GM18505 (cell line): ENCODE data around the gene MAP3K6.

Source experiments
- ATAC-seq: cut with Tn5 transposase; IDR thresholded peaks from one replicate; pipeline ENCODE4 v1.9.1; 2021; ENCODE audit not compliant: unreplicated experiment
- POLR2A ChIP-seq: IDR thresholded peaks from 4 replicates; pipeline ENCODE4 v1.6.1; 2011; ENCODE audit warnings: borderline replicate concordance; ENCODE audit not compliant: insufficient read depth, insufficient read length; ENCODE audit errors: extremely low read depth

The MAP3K6 gene

GRCh38 chr1:27349784-27350662 lies 16.7 kb downstream of the MAP3K6 start:
- no peak for ATAC-seq
- TF ChIP-seq POLR2A: no peak

GRCh38 chr1:27348861-27349783 lies 17.6 kb downstream of the MAP3K6 start:
- no peak for TF ChIP-seq POLR2A
- ATAC-seq: no peak

GRCh38 chr1:27346991-27347624 lies 19.7 kb downstream of the MAP3K6 start:
- no peak for TF ChIP-seq POLR2A
- no peak for ATAC-seq

DNA sequence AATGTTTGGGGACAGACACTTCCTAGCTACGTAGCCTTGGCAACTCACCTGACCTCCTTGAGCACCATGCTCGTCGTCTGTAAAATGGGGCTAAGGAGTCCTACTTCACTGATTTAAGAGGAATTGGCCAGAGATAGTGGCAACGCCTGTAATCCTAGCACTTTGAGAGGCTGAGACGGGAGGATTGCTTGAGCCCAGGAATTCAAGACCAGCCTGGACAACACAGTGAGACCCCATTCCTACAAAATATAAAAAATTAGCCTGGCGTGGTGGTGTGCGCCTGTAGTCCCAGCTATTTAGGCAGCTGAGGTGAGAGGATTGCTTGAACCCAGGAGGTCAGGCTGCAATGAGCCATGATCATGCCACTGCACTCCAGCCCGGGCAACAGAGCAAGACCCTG lies 20.4 kb downstream of the MAP3K6 start:
- ATAC-seq: no peak
- TF ChIP-seq POLR2A: no peak

GRCh38 chr1:27345272-27345671 lies 21.5 kb downstream of the MAP3K6 start:
- no peak for TF ChIP-seq POLR2A
- no peak for ATAC-seq

GRCh38 chr1:27343639-27344025 lies 23.1 kb downstream of the MAP3K6 start:
- TF ChIP-seq POLR2A: no peak
- ATAC-seq: no peak

DNA sequence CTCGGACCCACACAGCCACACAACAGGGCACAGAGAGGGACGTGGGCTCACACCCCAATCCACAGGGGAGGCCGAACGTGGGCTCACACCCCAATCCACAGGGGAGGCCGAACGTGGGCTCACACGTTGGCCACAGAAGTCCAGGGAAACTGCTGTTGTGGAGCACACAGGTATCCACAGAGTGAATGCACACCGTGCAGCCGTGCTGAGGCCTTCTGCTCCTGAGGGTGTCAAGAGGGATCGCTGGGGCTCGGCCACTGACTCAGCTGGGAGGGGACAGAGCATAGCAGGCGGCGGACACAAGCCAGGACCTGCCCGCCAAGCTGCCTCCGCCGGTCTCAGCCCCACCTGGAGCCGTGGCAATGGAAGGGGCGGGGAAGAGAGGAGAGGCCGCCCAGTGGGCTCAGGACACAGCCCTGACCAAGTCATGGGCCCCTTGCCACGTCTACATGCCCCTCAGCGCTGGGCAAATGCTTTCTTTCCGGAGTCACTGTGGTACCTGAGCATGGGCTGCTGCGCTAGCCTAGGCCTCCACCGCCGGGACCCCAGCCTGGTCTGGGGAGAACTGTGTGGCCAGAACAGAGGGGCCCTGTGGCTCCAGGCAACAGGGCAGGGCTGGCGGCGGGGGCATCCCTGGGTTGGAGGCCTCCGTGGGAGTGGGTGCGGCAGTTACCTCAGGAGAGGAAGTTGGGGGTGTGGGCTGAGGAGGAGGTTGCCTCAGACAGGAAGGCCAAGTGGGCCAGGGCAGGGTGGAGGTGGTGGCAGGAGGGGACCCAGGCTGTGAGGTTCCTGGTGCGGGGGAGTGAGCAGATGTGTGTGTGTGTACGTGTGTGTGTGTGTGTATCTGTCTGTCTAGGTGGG lies 23.8 kb downstream of the MAP3K6 start:
- ATAC-seq: peak; percentile 50
- TF ChIP-seq POLR2A: no peak

- no peak for ATAC-seq
Observed at GRCh38 chr1:27342391-27342777, 24.4 kb downstream of the MAP3K6 start.

GRCh38 chr1:27341525-27342252 lies 25.1 kb downstream of the MAP3K6 start, which contains the start of gene SYTL1:
Gene SYTL1 (plus strand): TSS chr1:27342022. CDS start chr1:27345335, 3,313 bp downstream.
- TF ChIP-seq POLR2A: peak; percentile 47
- ATAC-seq: peak; percentile 39

More at GRCh38 chr1:27342391-27342777, 24.4 kb downstream of the MAP3K6 start:
- no peak for TF ChIP-seq POLR2A

DNA sequence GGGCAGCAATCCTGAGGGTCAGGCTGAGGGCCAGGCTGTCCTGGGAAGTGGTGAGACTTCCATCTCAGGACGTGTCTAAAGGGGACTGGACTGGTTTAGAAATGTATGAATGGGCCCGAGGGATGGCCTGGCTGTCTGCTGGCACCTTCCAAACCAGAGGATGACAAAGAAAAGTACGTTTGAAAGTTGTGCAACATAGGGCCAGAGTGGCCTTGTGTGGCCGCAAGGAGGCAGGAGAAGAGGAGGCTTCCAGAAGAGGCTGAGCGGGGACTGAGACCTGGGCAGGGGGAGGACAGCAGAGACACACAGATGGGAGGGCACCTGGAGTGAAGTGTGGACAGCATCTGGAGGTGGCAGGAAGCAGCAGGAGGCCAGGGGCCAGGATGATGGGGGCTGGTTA lies 27.5 kb downstream of the MAP3K6 start:
- TF ChIP-seq POLR2A: no peak

GRCh38 chr1:27338751-27339150 lies 28.0 kb downstream of the MAP3K6 start:
- TF ChIP-seq POLR2A: no peak
- no peak for ATAC-seq

More for the DNA sequence above, 27.5 kb downstream of the MAP3K6 start:
- ATAC-seq: no peak

GRCh38 chr1:27336756-27337155 lies 30.0 kb downstream of the MAP3K6 start:
- no peak for TF ChIP-seq POLR2A
- ATAC-seq: no peak
